K562 (cell line): ENCODE measurements around the gene MEF2D. TPM values are rescaled to one million over a fixed set of nuclear protein-coding genes. Genes with fewer than 3 reads are reported as not detected.
A peak's percentile ranks its signal among the peaks of the same experiment; 100 is the strongest.

Source experiments
- ATAC-seq: fragments of 200-7000 bp; cut with Tn5 transposase; 3 replicates; pipeline ENCODE4 v1.9.1; 2020; ENCODE audit warnings: moderate library complexity
- BruUV-seq: library from RNA; stranded (reverse); fragments of 400-500 nt; replicated peaks from 2 replicates; lab custom pipeline; 2021; lab: Mats Ljungman, UMichigan
- CTCF ChIA-PET: fragments of 300-600 bp; formaldehyde crosslinking; extraction: SDS; loops from one replicate; lab custom pipeline; 2021; ENCODE audit warnings: low intra/inter-chr PET ratio; lab: Yijun Ruan, JAX
- POLR2A ChIA-PET: fragments of 300-600, 350-650 bp; sonication (Branson Sonifier 250); formaldehyde crosslinking; extraction: SDS; loops from one replicate; lab custom pipeline; 2021; ENCODE audit warnings: antibody characterized with exemption, inconsistent platforms; lab: Yijun Ruan, JAX
- DNase-seq, 4 experiments: peaks; one replicate each; pipeline versions ENCODE4 v3.0.0 to v3.0.0-alpha.2; 2011 to 2018; ENCODE audit warnings: low spot score in 3 of 4, mixed read lengths in 3 of 4; ENCODE audit errors: extremely low read depth in 1 of 4
- FAIRE-seq: peaks from 2 replicates; lab custom pipeline; 2011; peaks lifted over from hg19 to GRCh38; lab: Jason Lieb, UNC
- H2AFZ ChIP-seq: 2 replicates; pipeline ENCODE4 v1.6.0; 2011; ENCODE audit warnings: low read depth, low read length, control low read depth, inconsistent platforms
- H3K27ac ChIP-seq: fragments of 200-600 bp; 3 replicates; pipeline ENCODE4 v1.8.0; 2011; ENCODE audit warnings: low read depth, mild to moderate bottlenecking, control low read depth, inconsistent platforms, low read length, moderate library complexity, mixed read lengths; ENCODE audit errors: extremely low read depth
- H3K27me3 ChIP-seq, 2 experiments: fragments of 300-600 bp in 1 of 2; 2 replicates in 1 of 2; 3 replicates in 1 of 2; pipeline versions ENCODE4 v1.6.0 to v1.8.0; 2011; ENCODE audit warnings: inconsistent platforms in 2 of 2, low read length in 2 of 2, mild to moderate bottlenecking in 1 of 2, mixed read lengths in 1 of 2, moderate library complexity in 1 of 2; ENCODE audit not compliant: control insufficient read depth in 2 of 2, insufficient read depth in 2 of 2
- H3K36me3 ChIP-seq: fragments of 300-600 bp; 3 replicates; pipeline ENCODE4 v1.8.0; 2011; ENCODE audit warnings: mild to moderate bottlenecking, low read length, inconsistent platforms; ENCODE audit not compliant: control insufficient read depth, insufficient read depth
- H3K4me1 ChIP-seq, 2 experiments: fragments of 200-600 bp in 1 of 2; replicated peaks in 1 of 2; 2 replicates in 1 of 2; 3 replicates in 1 of 2; pipeline versions ENCODE4 v1.5.1 to v1.8.0; 2011; ENCODE audit warnings: inconsistent platforms in 2 of 2, low read length in 2 of 2, mild to moderate bottlenecking in 1 of 2, mixed read lengths in 1 of 2, moderate library complexity in 1 of 2; ENCODE audit not compliant: control insufficient read depth in 2 of 2, insufficient read depth in 2 of 2
- H3K4me2 ChIP-seq: 2 replicates; pipeline ENCODE4 v1.6.1; 2011; ENCODE audit warnings: low read length, control low read depth, inconsistent platforms, mixed read lengths; ENCODE audit not compliant: insufficient read depth
- H3K4me3 ChIP-seq: fragments of 200-600 bp; sonication (generic), shearing (Covaris generic); 2 replicates; pipeline ENCODE4 v1.5.1; 2016; ENCODE audit warnings: control low read depth, inconsistent platforms
- H3K79me2 ChIP-seq: fragments of 200-600 bp; 3 replicates; pipeline ENCODE4 v1.8.0; 2011; ENCODE audit warnings: low read length, inconsistent platforms; ENCODE audit not compliant: control insufficient read depth, insufficient read depth
- H3K9ac ChIP-seq, 2 experiments: 2 replicates each; pipeline versions ENCODE4 v1.6.0 to v1.6.1; 2011; ENCODE audit warnings: low read depth in 2 of 2, low read length in 2 of 2, control low read depth in 1 of 2, inconsistent platforms in 1 of 2, mild to moderate bottlenecking in 1 of 2, mixed read lengths in 1 of 2; ENCODE audit not compliant: insufficient read depth in 1 of 2
- H3K9me1 ChIP-seq: one replicate; pipeline ENCODE4 v1.6.0; 2011; ENCODE audit warnings: inconsistent platforms, mild to moderate bottlenecking, low read length, moderate library complexity; ENCODE audit not compliant: control insufficient read depth, insufficient read depth
- H3K9me3 ChIP-seq: replicated peaks from 2 replicates; pipeline ENCODE4 v1.5.1; 2011; ENCODE audit warnings: low read depth, low read length, inconsistent platforms; ENCODE audit not compliant: control insufficient read depth, insufficient read depth
- H4K20me1 ChIP-seq: replicated peaks from 2 replicates; pipeline ENCODE4 v1.6.1; 2011; ENCODE audit warnings: low read length, inconsistent platforms, mixed read lengths; ENCODE audit not compliant: control insufficient read depth, insufficient read depth
- ADNP ChIP-seq: fragments of 200-800 bp; sonication (Bioruptor generic); IDR thresholded peaks from 2 replicates; pipeline ENCODE4 v1.6.1; 2016; ENCODE audit warnings: missing genetic modification characterization, missing compliant biosample characterization
- E2F3 ChIP-seq: fragments of 250-450 bp; sonication (Bioruptor Pico); IDR thresholded peaks from 2 replicates; pipeline ENCODE4 v1.4.0; 2020; ENCODE audit warnings: mild to moderate bottlenecking
- FIP1L1 ChIP-seq: fragments of 200-400 bp; formaldehyde crosslinking; IDR thresholded peaks from 2 replicates; pipeline ENCODE4 v1.6.1; 2018; ENCODE audit warnings: mild to moderate bottlenecking, low read depth, low read length; ENCODE audit not compliant: poor library complexity, severe bottlenecking
- KAT2B ChIP-seq: IDR thresholded peaks from one replicate; pipeline ENCODE4 v1.6.1; 2012; ENCODE audit warnings: low read depth, mild to moderate bottlenecking, control low read depth, inconsistent platforms, low read length, moderate library complexity
- POLR2G ChIP-seq: fragments of 200-400 bp; formaldehyde crosslinking; IDR thresholded peaks from 2 replicates; pipeline ENCODE4 v1.6.1; 2017; ENCODE audit warnings: low read depth, mild to moderate bottlenecking, antibody characterized with exemption, low read length, moderate library complexity
- RNF2 ChIP-seq: sonication (generic); IDR thresholded peaks from 2 replicates; pipeline ENCODE4 v1.6.1; 2016
- SMAD4 ChIP-seq: fragments of 250-450 bp; sonication (Bioruptor Pico); conservative IDR thresholded peaks from 2 replicates; pipeline ENCODE4 v1.8.0; 2021; ENCODE audit warnings: inconsistent platforms, mild to moderate bottlenecking, moderate library complexity
- ZNF232 ChIP-seq: sonication (generic); formaldehyde crosslinking; IDR thresholded peaks from 2 replicates; pipeline ENCODE4 v1.8.0; 2022; ENCODE audit warnings: mild to moderate bottlenecking, missing genetic modification reagents
- ZNF57 ChIP-seq: fragments of 450-650 bp; formaldehyde crosslinking; IDR thresholded peaks from 2 replicates; pipeline ENCODE4 v1.4.0; 2020; ENCODE audit warnings: mild to moderate bottlenecking, moderate library complexity
- ZNF589 ChIP-seq: fragments of 200-800 bp; sonication (Bioruptor generic); IDR thresholded peaks from 2 replicates; pipeline ENCODE4 v1.6.1; 2016; ENCODE audit warnings: low read depth, missing genetic modification characterization, missing compliant biosample characterization
- ZNF668 ChIP-seq: fragments of 250-450 bp; sonication (Bioruptor Pico); IDR thresholded peaks from 2 replicates; pipeline ENCODE4 v1.8.0; 2022; ENCODE audit warnings: mild to moderate bottlenecking, inconsistent platforms
- WGBS: fragments of 100-300 bp; shearing (Covaris generic); methylation state at CpG from one replicate; pipeline ENCODE4 v1.1.6; 2016; ENCODE audit warnings: low coverage, mixed read lengths; ENCODE audit not compliant: insufficient coverage; ENCODE audit errors: missing lambda C conversion rate; 5-methylcytosine and 5-hydroxymethylcytosine counted together
- in situ Hi-C: fragments of 300-500 bp; cut with MboI; formaldehyde crosslinking; loops from 4 replicates; pipeline ENCODE4 v1.15.0; 2018; ENCODE audit warnings: inconsistent platforms, mixed read lengths
- intact Hi-C: fragments of 100-400 bp; cut with micrococcal nuclease; formaldehyde crosslinking; loops from 2 replicates; pipeline ENCODE4 v1.14.2; 2022
- polyA plus RNA-seq, 8 experiments: library from polyadenylated mRNA; depleted of rRNA in 4 of 8; stranded (reverse) in 5 of 8; unstranded in 3 of 8; fragments of >200 nt; fragmentation: Nextera tagmentation in 2 of 8; fragmentation: Illumina TruSeq in 1 of 8; extraction: Ambion mirVana in 2 of 8; extraction: Trizol in 1 of 8; gene quantifications; 2 replicates each; pipeline versions ENCODE4 v1.2.1 to v1.2.3, GENCODE V29; 2011 to 2014; ENCODE audit warnings: inconsistent platforms in 1 of 8, missing spikeins in 1 of 8
- total RNA-seq, 7 experiments: library from RNA; depleted of rRNA in 6 of 7; stranded (reverse); fragments of >200 nt in 6 of 7; fragmentation: Illumina TruSeq in 2 of 7; extraction: Trizol in 2 of 7; gene quantifications; 2 replicates each; pipeline versions ENCODE4 v1.2.1 to v1.2.3, GENCODE V29; 2011 to 2021; ENCODE audit warnings: low replicate concordance in 1 of 7
- TF ChIP-seq, protein P1 (sequence below): fragments of 250-450 bp; sonication (Bioruptor Pico); IDR thresholded peaks from 2 replicates; pipeline ENCODE4 v1.8.0; 2021; ENCODE audit warnings: moderate library complexity, mild to moderate bottlenecking, inconsistent platforms
- TF ChIP-seq, protein P2 (sequence below): sonication (generic); formaldehyde crosslinking; IDR thresholded peaks from 2 replicates; pipeline ENCODE4 v1.8.0; 2023; ENCODE audit warnings: missing genetic modification reagents, mild to moderate bottlenecking, borderline replicate concordance

The MEF2D gene
- total and polyA plus RNA-seq, 9 of the 15 experiments (the other 6 are each of a cell fraction or from before 2014, with no cell fraction given), result 0.10 to 19.5 (median 2.6) TPM

GRCh38 chr1:156494309-156494895 lies 6.2 kb downstream of the MEF2D start:
- H4K20me1 ChIP-seq, result peaks cover 52% of the 10 kb centered on the region
- no peak overlapping the region for H3K4me3 ChIP-seq
- ChIA-PET CTCF (no interaction called here), POLR2A (interaction anchor here (0.6 kb wide), 1 partner anchor 15 kb away, joined by 3 read pairs; no protein-coding TSS in a partner anchor)
- no peaks in the 10 kb centered on the region for H3K27me3 ChIP-seq
- no peak overlapping the region for H2AFZ ChIP-seq
- ATAC-seq (no peak), FAIRE-seq (no peak), DNase-seq (no peak)
- H3K9ac ChIP-seq, result peak overlapping the region in 1 of 2 experiments; percentile 52; a peak in 1 of 4 replicates
- in situ Hi-C loops (no loop called here), intact Hi-C loops (no loop called here)
- peaks cover 24% of the 10 kb centered on the region for H3K9me1 ChIP-seq
- peaks cover 83 to 92% of the 10 kb centered on the region in 2 experiments for H3K4me1 ChIP-seq
- H3K27ac ChIP-seq, result no peak overlapping the region
- no TSS peak for BruUV-seq
- 64% methylated on average over 6 of the region's 7 CpGs for WGBS
- H3K36me3 ChIP-seq, result peaks cover 10% of the 10 kb centered on the region; the same call in 2 of the 3 replicates
- H3K79me2 ChIP-seq, result peaks cover 99% of the 10 kb centered on the region
- no peaks in the 10 kb centered on the region for H3K9me3 ChIP-seq
- no peak overlapping the region for H3K4me2 ChIP-seq
- TF ChIP-seq ZNF57 (CRISPR knock-in tag) (no peak), ZNF232 (no peak), RNF2 (no peak), SMAD4 (CRISPR knock-in tag) (no peak), ADNP (tag) (no peak), ZNF589 (CRISPR knock-in tag) (no peak), E2F3 (CRISPR knock-in tag) (no peak), ZNF668 (CRISPR knock-in tag) (no peak), KAT2B (no peak), FIP1L1 (no peak), POLR2G (no peak)
- TF ChIP-seq, protein P1, sequence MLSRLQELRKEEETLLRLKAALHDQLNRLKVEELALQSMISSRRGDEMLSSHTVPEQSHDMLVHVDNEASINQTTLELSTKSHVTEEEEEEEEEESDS (CRISPR knock-in tag), result no peak
- TF ChIP-seq, protein P2, sequence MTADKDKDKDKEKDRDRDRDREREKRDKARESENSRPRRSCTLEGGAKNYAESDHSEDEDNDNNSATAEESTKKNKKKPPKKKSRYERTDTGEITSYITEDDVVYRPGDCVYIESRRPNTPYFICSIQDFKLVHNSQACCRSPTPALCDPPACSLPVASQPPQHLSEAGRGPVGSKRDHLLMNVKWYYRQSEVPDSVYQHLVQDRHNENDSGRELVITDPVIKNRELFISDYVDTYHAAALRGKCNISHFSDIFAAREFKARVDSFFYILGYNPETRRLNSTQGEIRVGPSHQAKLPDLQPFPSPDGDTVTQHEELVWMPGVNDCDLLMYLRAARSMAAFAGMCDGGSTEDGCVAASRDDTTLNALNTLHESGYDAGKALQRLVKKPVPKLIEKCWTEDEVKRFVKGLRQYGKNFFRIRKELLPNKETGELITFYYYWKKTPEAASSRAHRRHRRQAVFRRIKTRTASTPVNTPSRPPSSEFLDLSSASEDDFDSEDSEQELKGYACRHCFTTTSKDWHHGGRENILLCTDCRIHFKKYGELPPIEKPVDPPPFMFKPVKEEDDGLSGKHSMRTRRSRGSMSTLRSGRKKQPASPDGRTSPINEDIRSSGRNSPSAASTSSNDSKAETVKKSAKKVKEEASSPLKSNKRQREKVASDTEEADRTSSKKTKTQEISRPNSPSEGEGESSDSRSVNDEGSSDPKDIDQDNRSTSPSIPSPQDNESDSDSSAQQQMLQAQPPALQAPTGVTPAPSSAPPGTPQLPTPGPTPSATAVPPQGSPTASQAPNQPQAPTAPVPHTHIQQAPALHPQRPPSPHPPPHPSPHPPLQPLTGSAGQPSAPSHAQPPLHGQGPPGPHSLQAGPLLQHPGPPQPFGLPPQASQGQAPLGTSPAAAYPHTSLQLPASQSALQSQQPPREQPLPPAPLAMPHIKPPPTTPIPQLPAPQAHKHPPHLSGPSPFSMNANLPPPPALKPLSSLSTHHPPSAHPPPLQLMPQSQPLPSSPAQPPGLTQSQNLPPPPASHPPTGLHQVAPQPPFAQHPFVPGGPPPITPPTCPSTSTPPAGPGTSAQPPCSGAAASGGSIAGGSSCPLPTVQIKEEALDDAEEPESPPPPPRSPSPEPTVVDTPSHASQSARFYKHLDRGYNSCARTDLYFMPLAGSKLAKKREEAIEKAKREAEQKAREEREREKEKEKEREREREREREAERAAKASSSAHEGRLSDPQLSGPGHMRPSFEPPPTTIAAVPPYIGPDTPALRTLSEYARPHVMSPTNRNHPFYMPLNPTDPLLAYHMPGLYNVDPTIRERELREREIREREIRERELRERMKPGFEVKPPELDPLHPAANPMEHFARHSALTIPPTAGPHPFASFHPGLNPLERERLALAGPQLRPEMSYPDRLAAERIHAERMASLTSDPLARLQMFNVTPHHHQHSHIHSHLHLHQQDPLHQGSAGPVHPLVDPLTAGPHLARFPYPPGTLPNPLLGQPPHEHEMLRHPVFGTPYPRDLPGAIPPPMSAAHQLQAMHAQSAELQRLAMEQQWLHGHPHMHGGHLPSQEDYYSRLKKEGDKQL, result no peak
